Activated B cell treated with CpG ODN at 0.5 μM for 24 hours (primary cell): ENCODE measurements around the gene FAM83E. TPM values are rescaled to one million over a fixed set of nuclear protein-coding genes. Genes with fewer than 3 reads are reported as not detected.

Experiments used
- ATAC-seq: fragments of 200-7000 bp; cut with Tn5 transposase; one replicate; pipeline ENCODE4 v1.10.0; 2021; ENCODE audit warnings: low read depth, mild to moderate bottlenecking, moderate library complexity
- CTCF ChIA-PET: fragments of 350-600 bp; sonication (Branson Sonifier 250); formaldehyde crosslinking; loops from one replicate; lab custom pipeline; 2021; ENCODE audit warnings: antibody characterized with exemption; lab: Charles Lee
- POLR2A ChIA-PET: fragments of 350-600 bp; sonication (Branson Sonifier 250); formaldehyde crosslinking; loops from one replicate; lab custom pipeline; 2021; ENCODE audit warnings: antibody characterized with exemption; lab: Charles Lee
- DNase-seq: peaks from one replicate; pipeline ENCODE4 v3.0.0; 2022
- H3K27ac Mint-ChIP-seq: one replicate; pipeline ENCODE4 v1.8.0; 2020; ENCODE audit warnings: mixed read lengths
- H3K27me3 Mint-ChIP-seq: one replicate; pipeline ENCODE4 v1.8.0; 2021; ENCODE audit warnings: mixed read lengths
- H3K36me3 Mint-ChIP-seq: one replicate; pipeline ENCODE4 v1.8.0; 2021; ENCODE audit warnings: low read depth, mixed read lengths
- H3K4me1 Mint-ChIP-seq: one replicate; pipeline ENCODE4 v1.8.0; 2021; ENCODE audit warnings: mixed read lengths
- H3K4me3 Mint-ChIP-seq: one replicate; pipeline ENCODE4 v1.8.0; 2020; ENCODE audit warnings: mild to moderate bottlenecking, mixed read lengths
- H3K9me3 Mint-ChIP-seq: one replicate; pipeline ENCODE4 v1.8.0; 2020; ENCODE audit warnings: mixed read lengths
- CTCF ChIP-seq: fragments of 200-600 bp; IDR thresholded peaks from one replicate; pipeline ENCODE4 v1.8.0; 2022; ENCODE audit warnings: antibody characterized with exemption, mild to moderate bottlenecking
- intact Hi-C: fragments of 100-400 bp; cut with micrococcal nuclease; formaldehyde crosslinking; loops from one replicate; pipeline ENCODE4 v1.15.1; 2024
- total RNA-seq: library from RNA; stranded (reverse); gene quantifications from 2 replicates; pipeline ENCODE4 v1.2.3, GENCODE V29; 2022

Gene FAM83E
- total RNA-seq, 1 donor from 2014 or later = 5.6 TPM

GRCh38 chr19:48635966-48636858 lies 21.3 kb upstream of the FAM83E start:
- POLR2A ChIA-PET = interaction anchor here (0.5 to 4.8 kb wide), 9 partner anchors 9 to 1287 kb away, joined by 3 to 67 read pairs (median 19); partner anchors contain the start of genes CA11, DHX34, RPL18 and SPHK2
- no peak for DNase-seq
- CTCF ChIA-PET = interaction anchor here (1.2 kb wide), 1 partner anchor 10 kb away, joined by 3 read pairs; the partner anchor contains the start of gene CA11

DNA sequence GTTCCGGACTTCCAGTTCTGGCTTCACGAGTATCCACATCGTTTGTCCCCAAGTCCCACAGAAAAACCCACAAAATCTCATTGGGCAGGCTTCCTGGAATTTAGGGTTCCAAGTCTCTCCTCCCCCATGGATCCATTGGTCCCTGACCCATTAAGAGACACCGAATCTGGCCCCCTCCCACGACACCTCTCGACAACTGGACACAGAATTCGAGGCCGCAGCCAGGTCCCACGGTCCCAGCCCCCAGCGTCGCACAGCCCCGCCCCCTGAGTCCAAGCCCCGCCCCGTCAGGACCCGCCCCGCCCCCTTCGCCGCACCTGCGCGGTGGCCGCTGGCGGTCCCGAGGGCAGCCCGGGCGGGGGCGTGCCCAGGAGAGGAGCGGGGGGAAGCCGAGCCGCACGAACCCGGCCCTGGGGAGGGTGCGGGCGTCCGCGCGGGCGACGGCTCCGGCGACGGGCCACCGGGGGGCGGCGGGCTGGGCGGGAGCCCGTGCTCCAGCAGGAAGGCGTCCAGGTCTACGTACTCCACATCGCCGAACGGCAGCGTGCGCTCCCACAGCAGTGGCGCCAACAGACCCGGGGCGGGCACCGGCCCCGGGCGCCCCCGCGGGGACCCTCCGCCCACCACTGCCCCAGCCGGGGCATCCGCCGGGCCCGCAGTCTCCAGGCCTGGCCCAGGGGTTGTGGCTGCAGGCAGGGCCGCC lies 20.5 kb upstream of the FAM83E start:
- POLR2A ChIA-PET = interaction anchor here (0.6 to 4.8 kb wide), 10 partner anchors 9 to 19 kb away, joined by 3 to 67 read pairs (median 23); partner anchors contain the start of genes CA11, RPL18 and SPHK2
- Mint-ChIP-seq H3K9me3 (no peaks in the 10 kb centered on the region), H3K4me3 (peak overlapping the region; percentile 93), H3K27me3 (no peaks in the 10 kb centered on the region), H3K4me1 (peaks cover 61% of the 10 kb centered on the region), H3K27ac (peak overlapping the region; percentile 99), H3K36me3 (peaks cover 28% of the 10 kb centered on the region)
- TF ChIP-seq CTCF = no peak
- DNase-seq (peak; percentile 80), ATAC-seq (peak; percentile 26)
- CTCF ChIA-PET = no interaction called here
- intact Hi-C loops = loop anchor here (2.0 to 10.0 kb wide), 6 partner anchors 13 to 1042 kb away; partner anchors contain the start of genes C19orf73, LIN7B, PPFIA3 and PRMT1

More at GRCh38 chr19:48635966-48636858, 21.3 kb upstream of the FAM83E start:
- ATAC-seq = no peak
- H3K4me3 Mint-ChIP-seq = peak overlapping the region; percentile 93
- peaks cover 21% of the 10 kb centered on the region for H3K36me3 Mint-ChIP-seq
- peaks cover 65% of the 10 kb centered on the region for H3K4me1 Mint-ChIP-seq
- no peak for TF ChIP-seq CTCF
- H3K9me3 Mint-ChIP-seq = no peaks in the 10 kb centered on the region
- H3K27ac Mint-ChIP-seq = peak overlapping the region; percentile 99
- intact Hi-C loops = loop anchor here (2.0 to 10.0 kb wide), 8 partner anchors 13 to 1177 kb away; partner anchors contain the start of genes C19orf73, FTL, FUZ and LIN7B
- no peaks in the 10 kb centered on the region for H3K27me3 Mint-ChIP-seq

DNA sequence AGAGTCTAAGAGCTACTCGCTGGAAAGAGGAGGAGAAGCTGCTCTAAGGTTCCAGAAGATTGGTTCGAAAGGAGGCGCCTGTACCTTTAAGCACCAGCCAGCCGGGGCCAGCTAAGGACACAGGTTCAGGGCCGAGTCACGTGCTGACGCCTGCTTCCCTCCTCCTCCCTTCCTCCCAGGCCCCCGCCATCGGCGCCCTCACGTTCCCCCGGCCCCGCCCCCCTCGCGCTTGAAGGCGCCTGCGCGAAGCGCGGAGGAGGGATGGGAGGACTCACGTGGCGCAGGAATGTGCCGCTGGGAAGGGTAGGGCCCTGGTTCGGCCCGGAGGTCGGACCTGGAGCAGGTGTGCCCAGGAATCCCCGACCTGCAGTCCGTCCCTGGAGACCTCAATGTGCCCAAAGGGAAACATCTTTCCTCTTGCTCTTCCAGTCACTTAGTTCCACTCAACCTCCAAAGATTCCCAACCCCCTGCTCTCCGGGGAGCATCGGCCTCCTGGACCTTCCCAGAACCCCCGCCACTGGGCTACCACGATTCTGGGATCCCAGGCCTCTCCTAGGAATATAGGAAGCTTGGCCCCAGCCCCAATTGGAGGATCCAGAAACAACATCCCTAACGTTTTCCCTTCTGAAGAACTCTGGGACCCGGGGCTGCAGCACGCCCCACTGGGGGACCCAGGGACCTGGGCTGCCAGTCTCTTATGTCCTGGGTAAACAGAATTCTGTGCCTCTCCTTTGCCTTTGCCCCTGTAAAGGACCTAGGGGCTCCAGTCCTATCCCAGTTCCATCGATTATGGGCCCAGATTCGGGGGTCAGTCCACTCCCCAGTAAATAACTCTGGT lies 19.8 kb upstream of the FAM83E start:
- peaks cover 56% of the 10 kb centered on the region for H3K4me1 Mint-ChIP-seq

More for the DNA sequence above, 19.8 kb upstream of the FAM83E start:
- TF ChIP-seq CTCF = no peak
- Mint-ChIP-seq H3K4me3 (peak overlapping the region; percentile 77), H3K27me3 (no peaks in the 10 kb centered on the region), H3K36me3 (peaks cover 31% of the 10 kb centered on the region), H3K27ac (peak overlapping the region; percentile 84), H3K9me3 (no peaks in the 10 kb centered on the region)
- POLR2A ChIA-PET = interaction anchor here (0.6 to 2.6 kb wide), 12 partner anchors 10 to 385 kb away, joined by 3 to 32 read pairs (median 6); partner anchors contain the start of genes CA11, RPL18 and SPHK2
- DNase-seq (peak; percentile 87), ATAC-seq (peak; percentile 16)
- CTCF ChIA-PET = interaction anchor here (0.6 to 1.8 kb wide), 4 partner anchors 11 to 45 kb away, joined by 3 to 11 read pairs (median 5); partner anchors contain the start of genes CA11, RPL18 and SPHK2
- intact Hi-C loops = loop anchor here (1.0 to 10.0 kb wide), 7 partner anchors 10 to 1043 kb away; partner anchors contain the start of genes C19orf73, LIN7B, PPFIA3 and PRMT1
